CD4-positive, alpha-beta T cell treated with Interleukin-6 at 100 ng/mL for 8 hours (primary cell): ENCODE data around the gene CDK18.

Experiments used
- DNase-seq: peaks from one replicate; pipeline ENCODE4 v3.0.0-alpha.2; 2020; ENCODE audit warnings: mixed read lengths, low spot score

CDK18 gene

DNA sequence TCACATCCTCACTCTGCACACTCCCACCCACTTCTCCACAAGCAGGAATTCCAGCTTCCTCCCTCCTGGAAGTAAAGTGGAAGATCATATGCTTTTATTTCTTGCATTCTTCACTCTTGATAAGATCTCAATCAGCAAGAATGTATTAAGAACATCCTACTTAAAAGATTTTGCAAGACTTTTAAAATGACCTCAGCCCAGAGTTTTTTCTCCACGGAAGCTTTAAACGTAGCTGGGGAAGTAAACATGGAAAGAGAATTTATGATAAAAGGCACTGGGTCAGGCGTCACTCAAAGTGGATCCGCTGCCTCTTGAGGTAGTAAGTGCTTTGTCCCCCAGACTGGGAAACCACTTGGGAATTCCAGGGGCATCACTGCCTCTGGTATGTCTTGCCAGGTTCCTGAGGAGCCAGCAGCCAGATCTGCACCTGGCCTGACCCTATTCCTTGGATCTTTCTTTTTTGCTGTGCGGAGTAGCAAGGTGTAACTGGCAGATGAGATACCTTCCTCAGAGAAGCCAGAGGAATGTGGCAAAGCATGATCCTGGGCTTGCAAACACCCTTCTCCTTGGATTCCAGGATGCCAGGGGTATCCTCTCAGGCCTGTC, 33.9 kb downstream of the CDK18 start:
- DNase-seq, result no peak

DNA sequence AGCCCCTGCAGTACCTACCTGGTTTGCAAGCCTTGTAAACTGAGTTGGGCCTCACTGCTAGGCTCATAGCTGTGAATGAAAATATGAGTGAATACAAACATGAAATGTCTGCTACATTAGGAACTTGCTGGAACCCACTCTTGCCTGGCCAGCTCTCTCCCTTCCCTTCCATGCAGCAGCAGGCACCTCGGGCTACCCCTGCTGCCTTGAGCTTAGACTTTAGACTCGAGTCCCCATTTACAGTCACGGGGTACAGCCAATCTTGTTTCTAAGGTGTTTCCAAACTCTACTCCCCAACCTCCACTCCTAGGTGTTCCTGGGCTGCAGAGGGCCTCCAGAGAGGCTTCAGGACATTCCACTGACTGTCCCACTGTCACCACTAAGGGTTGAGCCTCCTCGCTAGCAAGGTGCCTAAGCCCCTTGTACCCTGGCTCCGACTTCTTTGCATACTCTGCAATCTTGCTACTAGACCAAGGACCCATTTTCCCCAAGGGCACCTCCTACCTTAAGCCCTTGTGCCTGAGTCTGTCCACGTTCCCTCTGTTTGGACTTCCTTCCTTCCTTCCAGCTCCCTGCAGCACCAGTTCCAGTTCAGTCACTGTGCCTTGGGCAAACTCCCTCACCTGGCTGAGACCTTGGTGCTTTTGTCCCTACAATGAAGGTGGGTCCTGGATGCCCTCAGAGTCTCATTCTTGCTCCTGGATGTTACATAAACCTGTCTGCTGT, 36.9 kb downstream of the CDK18 start:
- DNase-seq, result no peak

DNA sequence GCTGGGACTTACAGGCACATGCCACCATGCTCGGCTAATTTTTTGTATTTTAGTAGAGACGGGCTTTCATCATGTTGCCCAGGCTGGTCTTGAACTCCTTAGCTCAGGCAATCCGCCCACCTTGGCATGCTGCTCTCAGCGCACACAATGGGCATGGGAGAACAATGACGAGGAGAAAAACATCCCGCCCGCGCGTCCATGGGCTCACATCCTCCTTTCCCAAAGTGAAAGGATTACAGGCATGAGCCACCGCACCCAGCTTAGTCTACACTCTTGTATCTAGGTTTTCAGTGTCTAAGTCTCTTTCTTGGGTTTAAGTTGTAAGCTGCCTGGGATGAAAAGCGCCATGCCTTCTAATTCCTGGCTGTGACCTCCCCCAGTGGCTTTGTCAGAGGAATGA, 37.9 kb downstream of the CDK18 start:
- no peak for DNase-seq

DNA sequence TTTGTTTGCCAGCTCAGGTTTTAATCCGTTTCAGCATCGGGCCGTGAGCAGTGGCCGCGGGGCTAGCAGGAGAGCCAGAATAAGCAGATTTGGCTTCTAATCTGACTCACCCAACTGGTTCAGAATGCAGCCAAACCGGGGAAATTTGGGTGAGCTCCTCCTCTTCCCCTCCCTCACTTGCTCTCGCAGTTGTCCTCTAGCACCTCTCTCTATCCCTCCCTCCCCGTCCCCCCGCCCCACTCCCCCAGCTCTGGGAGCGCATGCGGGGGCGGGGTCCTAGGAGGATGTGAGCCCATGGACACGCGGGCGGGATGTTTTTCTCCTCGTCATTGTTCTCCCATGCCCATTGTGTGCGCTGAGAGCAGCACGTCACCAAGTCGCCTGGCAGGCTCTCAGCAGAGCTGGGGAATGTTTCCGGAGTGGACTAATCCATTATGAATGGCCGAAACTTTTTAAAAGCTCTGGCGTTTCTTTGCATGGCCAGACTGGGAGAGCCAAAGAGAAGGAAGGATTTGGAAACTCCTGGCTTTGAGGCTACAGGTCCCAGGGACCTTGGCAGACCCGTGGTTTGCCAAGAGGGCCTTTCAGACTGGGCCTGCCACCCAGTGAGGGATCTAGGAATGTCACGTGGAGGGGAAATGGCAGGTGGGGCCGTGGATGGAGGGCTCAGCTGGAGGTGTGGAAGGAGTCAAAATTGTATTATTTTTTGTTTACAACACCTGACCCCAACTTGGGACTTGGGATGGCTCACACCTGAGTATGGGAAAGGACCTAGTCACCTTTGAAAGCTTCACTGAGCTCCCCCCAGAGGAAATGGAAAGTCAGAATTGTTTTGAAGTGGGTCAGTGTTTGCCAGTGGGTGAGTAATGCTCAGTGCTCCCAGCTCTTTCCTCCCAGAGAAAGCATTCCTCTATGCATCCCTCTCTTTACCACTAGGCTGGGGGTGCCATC, 39.2 kb downstream of the CDK18 start:
- DNase-seq, result no peak

DNA sequence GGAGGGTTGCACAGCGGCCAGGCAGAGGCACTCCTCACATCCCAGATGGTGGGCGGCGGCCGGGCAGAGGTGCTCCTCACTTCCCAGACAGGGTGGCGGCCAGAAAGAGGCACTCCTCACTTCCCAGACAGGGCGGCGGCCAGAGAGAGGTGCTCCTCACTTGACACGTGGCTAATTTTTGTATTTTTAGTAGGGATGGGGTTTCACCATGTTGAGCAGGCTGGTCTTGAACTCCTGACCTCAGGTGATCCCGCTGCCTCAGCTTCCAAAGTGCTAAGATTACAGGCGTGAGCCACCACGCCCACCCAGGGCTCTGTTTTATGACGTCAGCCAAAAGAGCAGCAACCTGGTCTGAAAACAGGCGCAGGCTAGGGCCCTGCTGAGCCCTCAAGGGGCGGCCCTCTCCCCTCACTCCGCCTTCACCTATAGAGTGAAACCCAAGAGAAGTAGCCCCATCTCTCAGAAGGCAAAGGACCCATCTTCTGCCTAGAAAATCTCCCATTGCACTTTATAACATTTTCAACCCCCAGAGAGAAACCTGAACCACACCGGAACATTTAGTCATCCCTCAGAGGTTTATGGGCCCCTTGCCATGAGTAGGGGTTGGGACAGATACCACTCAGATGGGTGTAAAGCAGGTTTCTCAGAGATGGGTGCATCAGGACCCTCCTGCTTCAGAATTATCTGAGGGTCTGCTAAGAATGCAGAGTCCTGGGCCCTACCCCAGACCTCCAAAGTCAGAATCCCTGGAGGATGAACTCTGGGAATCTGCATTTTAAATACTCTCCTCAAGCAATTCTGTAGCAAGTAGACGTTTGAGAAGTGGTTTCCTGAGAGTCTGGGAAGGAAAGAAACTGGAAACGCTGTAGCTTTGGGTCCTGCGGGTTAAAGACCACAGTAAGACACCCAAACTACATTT, 40.8 kb downstream of the CDK18 start:
- DNase-seq, result no peak

DNA sequence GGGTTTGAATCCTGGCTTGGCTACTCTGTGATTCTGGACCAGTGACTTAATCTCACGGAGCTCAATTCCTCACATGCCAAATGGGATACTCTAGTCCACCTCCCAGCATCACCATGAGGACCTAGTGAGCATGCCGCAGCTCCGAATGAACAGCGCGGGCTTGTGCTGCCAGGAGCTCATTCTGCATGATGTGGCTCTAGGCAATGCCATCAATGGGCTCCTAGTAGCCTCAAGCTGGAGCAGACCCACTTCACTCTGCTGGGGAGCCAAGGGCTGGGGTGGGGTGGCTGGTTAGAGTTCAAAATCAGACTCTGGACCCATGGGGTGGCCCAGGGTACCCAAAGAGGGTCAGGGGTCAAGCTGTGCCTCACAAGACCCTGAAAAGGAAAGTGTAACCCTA, 41.5 kb downstream of the CDK18 start:
- DNase-seq, result no peak

DNA sequence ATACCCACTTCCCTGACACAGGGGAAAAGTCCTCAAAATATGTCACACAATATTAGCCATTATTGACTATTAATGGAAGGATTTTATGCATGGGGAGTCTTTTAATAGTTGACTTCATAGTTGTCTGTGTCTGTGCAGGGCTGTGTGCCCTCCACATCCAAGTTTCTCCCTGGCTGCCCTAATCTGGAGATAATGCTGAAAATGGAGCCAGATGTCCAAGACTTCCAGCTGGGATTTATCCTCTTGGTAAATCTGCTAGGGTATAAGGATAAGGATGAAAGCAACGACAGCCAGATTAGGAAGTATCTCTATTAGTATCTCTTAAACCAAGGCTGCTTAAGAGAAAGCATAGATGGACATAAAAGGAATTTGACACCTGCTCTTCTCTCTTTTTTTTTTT, 42.1 kb downstream of the CDK18 start:
- DNase-seq, result no peak

DNA sequence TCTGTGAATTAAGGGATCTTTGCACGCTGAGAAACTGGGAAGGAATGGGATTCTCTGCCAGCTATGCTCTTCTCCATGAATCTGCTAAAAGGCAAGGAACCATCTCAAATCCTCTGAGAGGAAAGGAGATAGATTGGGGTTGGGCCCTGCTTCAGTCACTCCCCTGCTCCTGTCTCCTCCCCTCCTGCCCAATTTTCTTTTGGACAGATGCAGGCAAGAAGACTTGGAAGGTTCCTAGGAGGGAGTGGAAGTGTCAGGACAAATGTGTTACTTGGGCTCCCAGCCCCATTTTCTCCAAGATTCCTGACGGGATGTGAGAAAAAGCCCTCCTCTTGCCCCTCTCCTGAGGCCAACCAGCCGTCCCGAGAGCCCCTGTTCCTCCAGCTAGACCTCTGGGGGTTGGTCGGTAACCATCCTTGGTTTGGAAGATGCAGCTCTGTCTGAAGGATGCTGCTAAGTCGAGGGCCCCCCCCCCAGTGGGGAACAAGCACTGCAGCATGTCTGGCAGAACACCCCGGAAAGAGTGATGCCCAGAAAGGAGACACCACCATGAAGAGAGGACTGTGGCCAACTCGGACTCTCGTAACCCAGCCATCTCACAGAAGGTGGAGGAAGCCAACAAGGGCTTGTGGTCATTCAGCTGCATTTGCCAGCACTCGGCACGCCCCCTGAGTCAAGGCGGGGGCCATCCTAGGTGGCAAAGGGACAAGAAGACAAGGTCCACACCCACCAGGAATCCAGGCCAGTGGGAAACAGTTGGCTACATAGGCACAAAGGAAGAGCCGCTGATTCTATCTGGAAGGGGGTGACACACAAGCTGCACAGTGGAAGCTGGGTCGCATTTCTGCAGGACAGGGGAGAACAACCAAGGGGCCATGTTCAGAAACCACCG, 43.7 kb downstream of the CDK18 start:
- no peak for DNase-seq

DNA sequence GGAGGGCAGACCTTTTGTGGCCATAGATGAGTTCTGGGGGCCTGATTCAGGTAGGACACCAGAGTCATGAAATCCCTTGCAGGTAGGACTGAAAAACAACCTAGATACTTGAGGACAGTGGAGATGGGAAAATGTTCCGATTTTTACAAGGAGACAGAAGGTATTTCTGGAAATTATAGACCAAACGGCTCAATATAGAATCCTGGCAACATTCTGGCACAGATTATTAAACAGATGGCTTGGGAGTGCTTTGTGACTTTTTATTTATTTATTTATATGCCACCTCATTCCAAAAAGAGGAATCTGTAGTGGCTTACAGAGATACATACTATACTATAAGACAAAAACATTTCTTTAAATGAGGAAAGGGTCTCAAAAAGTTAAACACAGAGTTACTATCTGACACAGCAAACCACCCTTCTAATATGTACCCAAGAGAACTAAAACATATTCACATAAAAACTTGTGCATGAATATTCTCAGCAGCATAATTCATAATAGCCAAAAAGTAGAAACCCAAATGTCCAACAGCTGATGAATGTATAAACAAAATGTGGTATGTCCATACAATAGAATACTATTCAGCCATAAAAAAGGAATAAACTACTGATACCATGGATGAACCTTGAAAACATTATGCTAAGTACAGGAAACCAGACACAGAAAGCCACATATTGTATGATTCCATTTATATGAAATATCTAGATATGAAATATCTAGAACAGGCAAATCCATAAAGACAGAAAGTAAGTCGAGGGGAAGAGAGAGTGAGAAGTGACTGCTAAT, 49.8 kb downstream of the CDK18 start:
- no peak for DNase-seq

DNA sequence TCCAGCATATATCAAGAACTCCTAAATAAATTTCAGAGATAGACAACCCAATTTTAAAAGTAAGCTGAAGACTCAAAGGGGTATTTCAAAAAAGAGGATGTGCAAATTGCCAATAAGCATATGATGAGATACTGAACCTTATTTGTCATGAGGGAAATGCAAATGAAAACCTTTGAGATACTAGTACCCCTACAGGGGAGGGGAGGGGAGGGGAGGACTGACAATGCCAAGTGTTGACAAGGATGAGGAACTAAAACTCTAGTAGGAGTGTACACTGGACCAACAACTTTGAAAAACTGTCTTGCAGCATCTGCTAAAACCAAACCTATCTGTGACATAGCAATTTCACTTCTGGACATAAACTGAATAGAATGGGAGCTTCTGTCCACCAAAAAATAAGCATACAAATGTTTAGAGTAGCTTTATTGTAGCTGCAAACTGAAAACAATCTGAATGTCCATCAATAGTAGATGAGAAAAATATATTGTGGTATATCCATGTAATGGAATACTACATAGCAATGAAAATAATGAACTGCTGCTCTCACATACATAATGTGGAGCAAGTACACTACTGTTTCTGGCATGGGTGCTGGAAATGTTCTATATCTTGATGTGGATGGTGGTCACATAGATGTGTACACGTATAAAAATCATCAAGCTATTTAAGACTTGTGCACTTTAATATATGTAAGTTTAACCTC, 57.2 kb downstream of the CDK18 start:
- DNase-seq, result no peak

DNA sequence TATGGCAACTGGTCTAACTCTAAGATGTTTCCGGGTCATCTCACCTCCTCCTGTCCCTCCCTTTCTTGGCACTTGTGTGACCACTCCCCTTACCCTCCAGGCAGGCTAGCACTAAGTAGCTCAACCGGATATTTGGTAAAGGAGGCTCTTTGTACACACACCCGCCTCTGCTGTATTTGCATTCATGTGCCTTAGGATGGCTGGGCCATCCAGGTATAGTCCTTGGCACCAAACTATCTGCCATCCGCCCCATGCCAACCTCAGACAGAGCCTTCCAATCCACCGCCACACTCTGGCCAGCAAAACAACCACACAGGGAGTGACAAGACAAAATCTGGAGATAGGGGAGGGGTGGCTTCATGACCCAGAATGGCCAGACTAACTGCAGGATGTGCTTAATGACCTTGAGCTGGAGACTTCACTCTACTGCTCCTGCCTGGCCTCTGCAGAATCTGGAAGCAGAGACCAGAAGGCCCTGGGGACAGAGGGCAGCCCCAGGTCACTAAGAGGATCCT, 59.5 kb downstream of the CDK18 start:
- DNase-seq, result no peak

DNA sequence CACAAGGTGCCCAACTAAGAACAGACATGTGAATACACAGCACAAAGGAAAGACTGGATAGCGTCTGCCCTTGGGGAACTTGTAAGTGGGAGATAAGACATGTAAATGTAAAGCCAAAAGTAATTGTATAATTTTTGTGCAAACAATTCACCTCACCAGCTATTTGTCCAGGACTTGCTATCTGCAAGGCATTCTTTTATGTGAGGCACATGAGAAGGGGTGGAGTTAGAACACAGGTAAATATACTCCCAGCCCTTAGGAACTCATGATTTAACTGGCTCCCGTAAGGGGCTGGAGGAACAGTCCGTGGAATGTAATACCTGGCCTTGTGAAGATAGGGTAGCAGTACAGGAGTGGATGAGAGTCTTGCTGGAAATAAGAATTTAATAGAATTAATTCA, 61.3 kb downstream of the CDK18 start:
- no peak for DNase-seq

DNA sequence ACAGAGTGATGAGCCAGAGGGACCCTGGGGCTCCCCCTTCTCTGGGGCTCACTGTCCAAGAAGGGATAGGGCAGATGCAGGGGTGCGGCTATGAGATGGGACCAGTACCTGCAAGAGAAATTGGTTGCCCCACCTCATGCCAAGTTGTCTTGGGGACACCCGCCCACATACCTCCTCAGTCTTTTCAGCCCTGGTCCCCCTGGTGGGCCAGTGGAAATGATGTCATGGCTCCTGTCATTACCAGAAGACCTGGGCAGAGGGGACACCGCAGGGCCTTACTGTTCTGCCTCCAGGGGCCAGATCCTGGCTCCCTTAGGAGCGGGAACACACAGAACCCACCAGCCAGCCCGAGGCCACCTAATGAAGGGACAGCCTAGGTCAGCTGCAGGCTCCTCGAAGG, 63.2 kb downstream of the CDK18 start:
- DNase-seq, result no peak

DNA sequence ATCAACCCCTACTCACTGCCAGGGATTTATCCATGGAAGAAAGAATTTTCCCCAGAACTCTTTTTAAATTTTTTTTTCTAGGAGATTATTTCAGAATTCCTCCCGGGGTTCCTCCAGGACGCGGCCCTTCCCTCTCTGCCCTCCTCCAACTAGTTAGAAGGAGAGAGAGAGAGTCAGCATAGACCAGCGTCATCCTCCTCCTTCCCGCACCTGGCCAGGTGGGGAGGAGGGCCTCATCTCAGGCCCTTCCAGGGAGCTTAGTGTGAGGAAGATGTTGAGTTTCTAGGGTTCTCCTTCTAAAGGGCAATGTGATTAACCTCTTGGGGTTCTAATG, 63.6 kb downstream of the CDK18 start:
- no peak for DNase-seq

DNA sequence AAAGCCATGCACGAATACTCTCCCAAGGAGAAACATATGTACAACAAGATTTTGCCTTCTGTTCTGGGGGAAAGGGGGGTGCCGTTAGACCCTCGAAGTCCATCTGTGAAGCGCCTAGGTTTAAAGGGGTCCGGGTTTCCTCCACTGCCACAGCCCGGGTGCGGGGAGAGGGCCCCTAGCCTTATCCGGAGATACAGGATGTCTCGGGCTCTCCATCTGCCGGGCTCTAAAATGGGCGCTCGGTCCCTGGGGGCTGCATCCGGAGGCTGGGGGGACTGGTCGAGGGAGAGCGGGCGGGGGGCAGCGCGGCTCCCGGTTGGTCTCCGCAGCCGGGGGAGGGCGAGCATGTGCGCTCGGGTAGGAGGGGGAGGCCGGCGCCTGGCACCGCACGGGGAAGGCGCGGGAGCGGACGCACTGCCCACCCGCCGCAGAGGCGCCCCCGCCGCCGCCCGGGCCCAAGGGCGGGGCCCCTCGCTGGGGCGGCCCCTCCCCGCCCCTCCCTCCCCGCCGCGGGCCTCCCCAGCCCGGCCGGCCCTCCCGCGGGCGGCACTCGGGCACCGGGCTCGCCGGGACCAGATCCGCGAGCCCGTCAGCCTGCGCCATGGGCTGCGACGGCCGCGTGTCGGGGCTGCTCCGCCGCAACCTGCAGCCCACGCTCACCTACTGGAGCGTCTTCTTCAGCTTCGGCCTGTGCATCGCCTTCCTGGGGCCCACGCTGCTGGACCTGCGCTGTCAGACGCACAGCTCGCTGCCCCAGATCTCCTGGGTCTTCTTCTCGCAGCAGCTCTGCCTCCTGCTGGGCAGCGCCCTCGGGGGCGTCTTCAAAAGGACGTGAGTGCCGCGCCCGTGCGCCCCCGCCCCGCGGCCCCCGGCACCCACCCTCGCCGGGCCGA, 64.2 kb downstream of the CDK18 start:
- DNase-seq, result no peak

DNA sequence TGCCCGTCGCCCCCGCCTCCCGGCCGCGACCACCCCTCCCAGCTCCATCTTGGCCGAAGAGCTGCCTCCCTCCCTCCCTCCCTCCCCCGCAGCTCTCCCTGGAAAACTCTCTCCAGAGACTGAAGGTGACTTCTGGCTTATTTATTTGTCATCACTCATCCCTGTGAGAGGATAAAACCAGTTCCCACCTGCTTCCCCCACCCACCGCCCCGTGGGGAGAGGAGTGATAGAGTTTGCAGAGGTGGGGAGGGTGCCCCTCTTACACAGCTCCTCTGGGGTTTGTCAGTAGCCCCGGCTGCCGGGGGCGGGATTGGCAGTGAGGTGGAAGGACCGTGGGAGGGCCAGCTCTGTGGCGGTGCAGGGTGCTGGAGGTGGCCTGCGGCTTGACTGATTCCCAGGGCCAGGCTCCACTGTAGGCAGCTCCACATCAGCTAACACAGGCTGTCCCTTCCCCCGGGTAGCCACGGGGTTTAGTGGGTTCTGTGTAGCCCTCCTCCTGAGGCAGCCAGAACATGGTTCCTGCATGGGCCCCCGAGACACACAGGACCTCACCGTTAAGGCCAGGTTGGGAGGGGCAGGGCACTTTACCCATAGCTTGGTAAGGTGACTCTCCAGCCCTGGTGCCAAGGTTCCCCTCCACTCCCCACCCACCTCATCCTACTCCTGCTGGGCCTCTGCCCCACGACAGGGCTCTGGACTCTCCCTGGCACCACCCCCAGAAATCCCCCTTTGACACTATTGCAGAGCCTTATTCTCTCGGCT, 65.1 kb downstream of the CDK18 start:
- DNase-seq, result no peak

DNA sequence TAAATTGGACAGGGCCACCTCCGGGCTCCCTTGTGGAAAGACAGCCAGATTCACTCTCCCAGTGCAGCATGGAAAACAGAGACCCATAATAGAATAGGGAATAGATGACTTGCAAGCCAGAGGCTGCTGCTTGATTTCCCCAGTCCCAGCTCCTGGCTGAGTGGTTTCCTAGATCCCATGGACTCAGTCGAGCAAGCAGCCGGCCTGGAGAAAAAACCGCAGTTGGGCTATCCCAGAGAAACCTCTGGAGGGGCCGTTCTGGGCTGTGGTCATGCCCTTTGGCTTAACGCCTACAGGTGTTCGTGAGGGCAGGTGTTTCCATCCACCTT, 65.7 kb downstream of the CDK18 start:
- no peak for DNase-seq
